GM18858 (cell line): Measurements from ENCODE around the gene AP3B2.

Experiments
- ATAC-seq: cut with Tn5 transposase; IDR thresholded peaks from one replicate; pipeline ENCODE4 v1.9.1; 2021; ENCODE audit not compliant: unreplicated experiment

Gene AP3B2

GRCh38 chr15:82697735-82698407, 11.8 kb downstream of the AP3B2 start:
- no peak for ATAC-seq

GRCh38 chr15:82692171-82692570, 17.5 kb downstream of the AP3B2 start:
- no peak for ATAC-seq

GRCh38 chr15:82689147-82689546, 20.5 kb downstream of the AP3B2 start:
- no peak for ATAC-seq

- no peak for ATAC-seq
Observed at GRCh38 chr15:82688691-82689090, 21.0 kb downstream of the AP3B2 start.

- no peak for ATAC-seq
Observed at GRCh38 chr15:82681371-82681770, 28.3 kb downstream of the AP3B2 start.

- no peak for ATAC-seq
Observed at GRCh38 chr15:82680200-82681102, 29.2 kb downstream of the AP3B2 start.

- ATAC-seq: no peak
Observed at GRCh38 chr15:82679626-82680199, 30.0 kb downstream of the AP3B2 start.

- no peak for ATAC-seq
Observed at GRCh38 chr15:82677720-82678323, 31.9 kb downstream of the AP3B2 start.

GRCh38 chr15:82674873-82675272, 34.8 kb downstream of the AP3B2 start:
- ATAC-seq: no peak

- no peak for ATAC-seq
Observed at GRCh38 chr15:82670699-82671098, 39.0 kb downstream of the AP3B2 start.

- ATAC-seq: no peak
Observed at GRCh38 chr15:82666606-82667005, 43.1 kb downstream of the AP3B2 start.

- ATAC-seq: no peak
Observed at GRCh38 chr15:82664021-82664420, 45.7 kb downstream of the AP3B2 start.

GRCh38 chr15:82663186-82663600, 46.5 kb downstream of the AP3B2 start:
- no peak for ATAC-seq

- no peak for ATAC-seq
Observed at GRCh38 chr15:82662641-82663040, 47.0 kb downstream of the AP3B2 start.

- ATAC-seq: no peak
Observed at GRCh38 chr15:82660378-82660777, 49.3 kb downstream of the AP3B2 start.

GRCh38 chr15:82656641-82657266, 52.9 kb downstream of the AP3B2 start:
- no peak for ATAC-seq

- ATAC-seq: no peak
Observed at GRCh38 chr15:82655606-82656005, 54.1 kb downstream of the AP3B2 start.

GRCh38 chr15:82653483-82654168, 56.0 kb downstream of the AP3B2 start:
- no peak for ATAC-seq

GRCh38 chr15:82651708-82652107, 58.0 kb downstream of the AP3B2 start:
- no peak for ATAC-seq

- no peak for ATAC-seq
Observed at GRCh38 chr15:82650046-82650670, 59.5 kb downstream of the AP3B2 start.
